Measurements from ENCODE around the gene NSUN6.

DNA sequence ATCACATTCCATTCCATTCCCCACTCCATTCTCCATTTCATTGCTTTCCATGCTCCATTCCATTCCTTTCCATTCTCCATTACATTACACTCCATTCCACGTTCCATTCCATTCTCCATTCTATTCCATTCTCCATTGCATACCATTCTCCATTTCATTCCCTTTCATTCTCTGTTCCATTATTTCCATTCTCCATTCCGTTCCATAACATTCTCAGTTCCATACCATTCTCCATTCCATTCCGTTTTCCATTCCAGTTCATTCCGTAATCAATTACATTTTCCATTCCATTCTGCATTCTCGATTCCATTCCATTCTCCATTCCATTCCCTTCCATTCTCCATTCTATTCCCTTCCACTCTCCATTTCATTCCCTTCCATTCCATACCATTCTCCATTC is 86.4 kb downstream of the NSUN6 start:
- TF ChIP-seq CTCF (conservative IDR thresholded peaks at IDR 0.05; ENCODE audit: low read length) (no peak), EZH2phosphoT487 (IDR thresholded peaks at IDR 0.05; ENCODE audit: borderline replicate concordance, low read depth, low read length) (no peak)

Measured in OCI-LY7 (cell line).